Activated CD4-positive, alpha-beta T cell treated with anti-CD3 and anti-CD28 coated beads for 24 hours (primary cell): ENCODE measurements around the gene PRODH2.

Experiments used
- DNase-seq, 2 donors: peaks; one replicate each; pipeline ENCODE4 v3.0.0-alpha.2; 2020; ENCODE audit warnings: low read depth in 2 of 2

PRODH2 gene

GRCh38 chr19:35757749-35758608 lies 54.7 kb downstream of the PRODH2 start, which contains the start of gene PROSER3:
Gene PROSER3, plus strand, starts transcription at chr19:35758176. Its CDS starts 40 bp downstream, at chr19:35758216.
- peak; percentile 94 to 97 for DNase-seq

GRCh38 chr19:35757231-35757748 lies 55.4 kb downstream of the PRODH2 start:
- no peak for DNase-seq

GRCh38 chr19:35756377-35757230 lies 56.0 kb downstream of the PRODH2 start, which contains the start of gene HSPB6:
Gene HSPB6, minus strand, starts transcription at chr19:35757029. Its CDS starts 21 bp downstream, at chr19:35757008.
- DNase-seq, result no peak

- DNase-seq, result no peak
These were observed 56.9 kb downstream of the PRODH2 start for GRCh38 chr19:35755550-35756376.

GRCh38 chr19:35755131-35755549 lies 57.5 kb downstream of the PRODH2 start:
- DNase-seq, result no peak

- DNase-seq, result no peak
These were observed 58.1 kb downstream of the PRODH2 start for GRCh38 chr19:35754370-35755130.

- DNase-seq, result no peak
These were observed 58.8 kb downstream of the PRODH2 start for GRCh38 chr19:35753634-35754369.

GRCh38 chr19:35752746-35753350 lies 59.8 kb downstream of the PRODH2 start:
- DNase-seq, result no peak

- DNase-seq, result no peak
These were observed 60.6 kb downstream of the PRODH2 start for GRCh38 chr19:35751839-35752745.

- DNase-seq, result no peak
These were observed 62.5 kb downstream of the PRODH2 start for GRCh38 chr19:35750167-35750566.
